ENCODE data around the gene SPTBN2. TPM values are rescaled to one million over a fixed set of nuclear protein-coding genes. Genes with fewer than 3 reads are reported as not detected.

SPTBN2 gene
- total and polyA plus RNA-seq, 2 of the 8 experiments (the other 6 are each of a cell fraction or from before 2014, with no cell fraction given), result 19.1 to 69.0 TPM

DNA sequence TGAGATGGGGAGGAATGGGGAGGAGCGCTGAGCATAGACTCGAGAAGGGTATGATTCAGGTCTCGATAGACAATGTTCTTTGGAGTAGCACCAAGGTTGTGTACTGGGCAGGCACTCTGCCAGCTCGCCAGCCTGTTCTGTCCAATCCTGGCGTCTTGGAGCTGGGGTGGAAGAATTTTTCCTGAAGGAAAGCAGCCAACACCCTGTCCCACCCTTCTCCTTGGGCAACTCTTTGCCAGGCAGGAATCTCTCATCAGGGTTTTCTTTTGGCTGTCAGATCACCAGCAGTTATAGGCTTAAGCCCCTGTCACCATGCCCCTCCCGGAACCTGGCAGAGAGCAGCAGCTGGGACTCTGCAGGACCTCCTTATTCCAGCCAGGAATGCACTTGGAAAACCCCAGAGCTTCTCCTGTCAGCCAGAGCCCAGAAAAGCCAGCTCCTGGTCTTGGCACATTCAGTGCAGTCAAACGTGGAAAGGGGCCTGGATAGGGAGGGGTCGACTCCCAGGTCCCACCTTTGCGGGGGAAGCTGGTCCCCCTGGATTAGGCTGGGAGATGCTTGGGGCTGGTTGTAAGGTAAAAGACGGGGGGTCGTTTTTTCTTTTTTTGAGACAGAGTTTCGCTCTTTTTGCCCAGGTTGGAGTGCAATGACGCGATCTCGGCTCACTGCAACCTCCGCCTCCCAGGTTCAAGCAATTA, 14.4 kb upstream of the SPTBN2 start:
- H4K20me1 ChIP-seq (replicated peaks in 1 of 2; ENCODE audit: control insufficient read depth in 1 of 2, insufficient read depth in 2 of 2, low read length in 2 of 2), result no peaks in the 10 kb centered on the region
- DNase-seq (ENCODE audit: low read depth in 1 of 2, low spot score in 2 of 2) (no peak), FAIRE-seq (no peak)
- H3K27me3 ChIP-seq (replicated peaks in 1 of 4; ENCODE audit: control insufficient read depth in 3 of 4, extremely low read depth in 1 of 4, insufficient read depth in 3 of 4, low read length in 3 of 4), result no peaks in the 10 kb centered on the region
- no peaks in the 10 kb centered on the region; the same call in 1 of the 2 replicates for H3K79me1 ChIP-seq (ENCODE audit: low read depth, low read length)
- H3K9me3 ChIP-seq (ENCODE audit: insufficient read depth in 2 of 2, low read depth in 1 of 2, low read length in 1 of 2), result no peaks in the 10 kb centered on the region
- ChIA-PET POLR2A (ENCODE audit: partially characterized antibody) (interaction anchor here (0.7 to 2.1 kb wide), 3 partner anchors 15 to 115 kb away, joined by 3 to 5 read pairs (median 3); partner anchors contain the start of gene SPTBN2), CTCF (ENCODE audit: partially characterized antibody) (interaction anchor here (0.9 to 3.4 kb wide), 7 partner anchors 11 to 378 kb away, joined by 3 to 10 read pairs (median 3); no protein-coding TSS in a partner anchor)
- no peak overlapping the region for H3K27ac ChIP-seq (ENCODE audit: low read depth, low read length)
- no peak overlapping the region for H2BK12ac ChIP-seq (ENCODE audit: low read depth, low read length)
- no peak overlapping the region for H2AFZ ChIP-seq (ENCODE audit: low read length)
- no peak overlapping the region for H3K9ac ChIP-seq (replicated peaks in 1 of 4; ENCODE audit: extremely low read depth in 1 of 4, low read depth in 3 of 4, low read length in 3 of 4)
- WGBS, 2 experiments (ENCODE audit: extremely low coverage in 1 of 2, insufficient coverage in 1 of 2, insufficient read length in 1 of 2, insufficient replicate concordance in 2 of 2, low coverage in 1 of 2, low lambda C conversion rate in 2 of 2, missing lambda C conversion rate in 1 of 2), result 89% methylated on average over 16 of the region's 16 CpGs; no CpG with 5 or more reads in 1 of the 2 experiments
- no peak overlapping the region for H3K18ac ChIP-seq (ENCODE audit: extremely low read depth, low read length)
- H3K79me2 ChIP-seq (ENCODE audit: control insufficient read depth in 1 of 2, insufficient read depth in 2 of 2, low read length in 2 of 2), result peaks cover 0 to 16% of the 10 kb centered on the region in 2 experiments; a peak in 3 of 4 replicates
- H3K4me2 ChIP-seq (ENCODE audit: insufficient read depth in 1 of 2, low read depth in 2 of 2, low read length in 2 of 2), result peak overlapping the region in 1 of 2 experiments; percentile 76; a peak in 2 of 4 replicates
- no peaks in the 10 kb centered on the region for H3K36me3 ChIP-seq (ENCODE audit: control insufficient read depth in 2 of 4, insufficient read depth in 4 of 4, low read length in 3 of 4)
- H3K4me3 ChIP-seq (ENCODE audit: extremely low read depth in 1 of 4, insufficient read depth in 2 of 4, low read depth in 3 of 4, low read length in 4 of 4), result peak overlapping the region in 1 of 4 experiments; percentile 91; a peak in 1 of 8 replicates
- no peak overlapping the region for H2BK15ac ChIP-seq (ENCODE audit: low read length)
- TF ChIP-seq TBP (IDR thresholded peaks at IDR 0.05; ENCODE audit: low read depth, low read length) (no peak), SIN3A (conservative IDR thresholded peaks at IDR 0.05 in 1 of 2, IDR thresholded peaks at IDR 0.05 in 1 of 2; ENCODE audit: low read depth in 1 of 2, low read length in 2 of 2) (peak in 1 of 2 experiments; percentile 55; a peak in 1 of 4 replicates)
- TF ChIP-seq, protein P1, sequence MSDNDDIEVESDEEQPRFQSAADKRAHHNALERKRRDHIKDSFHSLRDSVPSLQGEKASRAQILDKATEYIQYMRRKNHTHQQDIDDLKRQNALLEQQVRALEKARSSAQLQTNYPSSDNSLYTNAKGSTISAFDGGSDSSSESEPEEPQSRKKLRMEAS (IDR thresholded peaks at IDR 0.05), result no peak
- H3K56ac ChIP-seq (replicated peaks; ENCODE audit: insufficient read length, low read depth, low read length), result no peak overlapping the region
- H2BK20ac ChIP-seq (ENCODE audit: low read length), result no peak overlapping the region
- H3K14ac ChIP-seq (ENCODE audit: insufficient read length), result no peak overlapping the region
- no peak overlapping the region for H3K23ac ChIP-seq (ENCODE audit: insufficient read length)
- no peak overlapping the region for H2BK5ac ChIP-seq (ENCODE audit: low read depth, low read length)
- H3K23me2 ChIP-seq (ENCODE audit: low read depth, low read length), result peaks cover 9% of the 10 kb centered on the region; the same call in 1 of the 2 replicates
- H4K5ac ChIP-seq (ENCODE audit: insufficient read length, low read depth, low read length), result no peak overlapping the region
- no peak overlapping the region for H2AK5ac ChIP-seq (ENCODE audit: low read depth, low read length)
- no peak overlapping the region for H2BK120ac ChIP-seq (replicated peaks; ENCODE audit: low read depth, low read length)
- no peak overlapping the region for H4K8ac ChIP-seq (ENCODE audit: extremely low read depth, insufficient read depth, low read length)
- H3K4me1 ChIP-seq (replicated peaks in 1 of 4; ENCODE audit: control insufficient read depth in 3 of 4, insufficient read depth in 4 of 4, low read length in 3 of 4), result peaks cover 0 to 2% (median 1%) of the 10 kb centered on the region in 4 experiments; a peak in 2 of 7 replicates
- no peak overlapping the region for H3K4ac ChIP-seq (replicated peaks; ENCODE audit: insufficient read length, low read depth, low read length)
- no peak overlapping the region for H4K91ac ChIP-seq (replicated peaks; ENCODE audit: insufficient read length, low read length)

Data from H1 (cell line).